Neural cell (in vitro differentiated cells): ENCODE results near the gene RHOBTB1. TPM values are rescaled to one million over a fixed set of nuclear protein-coding genes. Genes with fewer than 3 reads are reported as not detected.

Experiments
- H2AFZ ChIP-seq: fragments of 200-600, 300-800 bp; sonication (generic), shearing (Covaris generic); 2 replicates; pipeline ENCODE4 v1.6.0; 2014; ENCODE audit warnings: low read depth, mild to moderate bottlenecking, antibody characterized with exemption, low read length, moderate library complexity
- H3F3A ChIP-seq: fragments of 200-600 bp; shearing (Covaris generic); 2 replicates; pipeline ENCODE4 v1.6.1; 2016; ENCODE audit warnings: mild to moderate bottlenecking, moderate library complexity, mixed read lengths, antibody characterized with exemption, low read length; ENCODE audit not compliant: insufficient read depth, poor library complexity, severe bottlenecking
- H3K27ac ChIP-seq: fragments of 200-600, 300-800 bp; sonication (generic), shearing (Covaris generic); 2 replicates; pipeline ENCODE4 v1.5.1; 2014; ENCODE audit warnings: mild to moderate bottlenecking, low read length, moderate library complexity
- H3K27me3 ChIP-seq: fragments of 300-800, 200-600 bp; sonication (generic), shearing (Covaris generic); 2 replicates; pipeline ENCODE4 v1.6.0; 2014; ENCODE audit warnings: mild to moderate bottlenecking, low read depth, low read length, moderate library complexity; ENCODE audit not compliant: insufficient read depth
- H3K36me3 ChIP-seq: fragments of 300-800, 200-600 bp; sonication (generic), shearing (Covaris generic); 2 replicates; pipeline ENCODE4 v1.5.1; 2014; ENCODE audit warnings: mild to moderate bottlenecking, antibody characterized with exemption, low read length, moderate library complexity; ENCODE audit not compliant: insufficient read depth
- H3K4me2 ChIP-seq: fragments of 300-800, 200-600 bp; sonication (generic), shearing (Covaris generic); 2 replicates; pipeline ENCODE4 v1.6.0; 2014; ENCODE audit warnings: mild to moderate bottlenecking, low read length
- H3K4me3 ChIP-seq: fragments of 300-800, 200-600 bp; sonication (generic), shearing (Covaris generic); 2 replicates; pipeline ENCODE4 v1.5.1; 2014; ENCODE audit warnings: mild to moderate bottlenecking, low read length, moderate library complexity
- H3K79me2 ChIP-seq: fragments of 200-600 bp; shearing (Covaris generic); replicated peaks from 2 replicates; pipeline ENCODE4 v1.6.0; 2014; ENCODE audit warnings: mild to moderate bottlenecking, low read length, moderate library complexity; ENCODE audit not compliant: insufficient read depth
- H3K9ac ChIP-seq: fragments of 300-800, 200-600 bp; sonication (generic), shearing (Covaris generic); 2 replicates; pipeline ENCODE4 v1.6.1; 2016; ENCODE audit warnings: mild to moderate bottlenecking, low read length, mixed read lengths
- H3K9me2 ChIP-seq: fragments of 200-600 bp; shearing (Covaris generic); 2 replicates; pipeline ENCODE4 v1.6.1; 2016; ENCODE audit warnings: mild to moderate bottlenecking, low read length, mixed read lengths; ENCODE audit not compliant: insufficient read depth
- H3K9me3 ChIP-seq: fragments of 200-600, 300-800 bp; sonication (generic), shearing (Covaris generic); 2 replicates; pipeline ENCODE4 v1.6.1; 2016; ENCODE audit warnings: mild to moderate bottlenecking, mixed run types, low read length, moderate library complexity, mixed read lengths
- H4K20me1 ChIP-seq: fragments of 200-600 bp; shearing (Covaris generic); 2 replicates; pipeline ENCODE4 v1.6.1; 2016; ENCODE audit warnings: mild to moderate bottlenecking, mixed run types; ENCODE audit not compliant: insufficient read depth
- EP300 ChIP-seq: fragments of 450-650 bp; conservative IDR thresholded peaks from 2 replicates; pipeline ENCODE4 v1.6.1; 2014; ENCODE audit warnings: antibody characterized with exemption, mild to moderate bottlenecking, moderate library complexity; ENCODE audit not compliant: poor library complexity, severe bottlenecking
- EZH2 ChIP-seq: fragments of 200-600, 300-800 bp; shearing (Covaris generic), sonication (generic); IDR thresholded peaks from 2 replicates; pipeline ENCODE4 v1.6.1; 2014; ENCODE audit warnings: antibody characterized with exemption, low read length, borderline replicate concordance, mild to moderate bottlenecking; ENCODE audit not compliant: insufficient read depth, poor library complexity, severe bottlenecking
- MXI1 ChIP-seq: fragments of 450-650 bp; conservative IDR thresholded peaks from 2 replicates; pipeline ENCODE4 v1.6.1; 2014; ENCODE audit warnings: antibody characterized with exemption, mild to moderate bottlenecking; ENCODE audit not compliant: poor library complexity, severe bottlenecking
- POLR2AphosphoS5 ChIP-seq: IDR thresholded peaks from 2 replicates; pipeline ENCODE4 v1.6.1; 2012
- RAD21 ChIP-seq: fragments of 450-650 bp; conservative IDR thresholded peaks from 2 replicates; pipeline ENCODE4 v1.6.1; 2014; ENCODE audit warnings: antibody characterized with exemption, mild to moderate bottlenecking, moderate library complexity
- REST ChIP-seq: IDR thresholded peaks from 2 replicates; pipeline ENCODE4 v1.6.1; 2012; ENCODE audit warnings: borderline replicate concordance
- SMC3 ChIP-seq: fragments of 450-650 bp; conservative IDR thresholded peaks from 2 replicates; pipeline ENCODE4 v1.6.1; 2014; ENCODE audit warnings: antibody characterized with exemption, mild to moderate bottlenecking, moderate library complexity; ENCODE audit not compliant: poor library complexity
- TAF1 ChIP-seq: IDR thresholded peaks from 2 replicates; pipeline ENCODE4 v1.6.1; 2012; ENCODE audit warnings: low read depth
- polyA plus RNA-seq: library from polyadenylated mRNA; depleted of rRNA; stranded (reverse); fragments of >200 nt; gene quantifications from 2 replicates; pipeline ENCODE4 v1.2.3, GENCODE V29; 2014
- TF ChIP-seq, protein P1 (sequence below): fragments of 450-650 bp; IDR thresholded peaks from 2 replicates; pipeline ENCODE4 v1.5.1; 2014; ENCODE audit warnings: antibody characterized with exemption, mild to moderate bottlenecking, moderate library complexity; ENCODE audit not compliant: poor library complexity, severe bottlenecking

Gene RHOBTB1
- polyA plus RNA-seq, 1 donor from 2014 or later = 10.5 TPM

- Histone ChIP-seq H3K9me2 (no peaks in the 10 kb centered on the region), H3K9ac (no peak overlapping the region), H3K4me3 (no peak overlapping the region), H3K4me2 (no peak overlapping the region), H3K9me3 (no peaks in the 10 kb centered on the region), H3K27me3 (no peaks in the 10 kb centered on the region), H3K27ac (no peak overlapping the region), H4K20me1 (no peaks in the 10 kb centered on the region), H3K36me3 (no peaks in the 10 kb centered on the region), H3F3A (no peaks in the 10 kb centered on the region), H2AFZ (no peak overlapping the region), H3K79me2 (no peaks in the 10 kb centered on the region)
- TF ChIP-seq RAD21 (no peak), REST (no peak), SMC3 (no peak), MXI1 (no peak), POLR2AphosphoS5 (no peak), EZH2 (no peak), TAF1 (no peak), EP300 (no peak)
- TF ChIP-seq, protein P1, sequence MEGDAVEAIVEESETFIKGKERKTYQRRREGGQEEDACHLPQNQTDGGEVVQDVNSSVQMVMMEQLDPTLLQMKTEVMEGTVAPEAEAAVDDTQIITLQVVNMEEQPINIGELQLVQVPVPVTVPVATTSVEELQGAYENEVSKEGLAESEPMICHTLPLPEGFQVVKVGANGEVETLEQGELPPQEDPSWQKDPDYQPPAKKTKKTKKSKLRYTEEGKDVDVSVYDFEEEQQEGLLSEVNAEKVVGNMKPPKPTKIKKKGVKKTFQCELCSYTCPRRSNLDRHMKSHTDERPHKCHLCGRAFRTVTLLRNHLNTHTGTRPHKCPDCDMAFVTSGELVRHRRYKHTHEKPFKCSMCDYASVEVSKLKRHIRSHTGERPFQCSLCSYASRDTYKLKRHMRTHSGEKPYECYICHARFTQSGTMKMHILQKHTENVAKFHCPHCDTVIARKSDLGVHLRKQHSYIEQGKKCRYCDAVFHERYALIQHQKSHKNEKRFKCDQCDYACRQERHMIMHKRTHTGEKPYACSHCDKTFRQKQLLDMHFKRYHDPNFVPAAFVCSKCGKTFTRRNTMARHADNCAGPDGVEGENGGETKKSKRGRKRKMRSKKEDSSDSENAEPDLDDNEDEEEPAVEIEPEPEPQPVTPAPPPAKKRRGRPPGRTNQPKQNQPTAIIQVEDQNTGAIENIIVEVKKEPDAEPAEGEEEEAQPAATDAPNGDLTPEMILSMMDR = no peak
Observed at GRCh38 chr10:60937022-60937421, 7.0 kb downstream of the RHOBTB1 start.

DNA sequence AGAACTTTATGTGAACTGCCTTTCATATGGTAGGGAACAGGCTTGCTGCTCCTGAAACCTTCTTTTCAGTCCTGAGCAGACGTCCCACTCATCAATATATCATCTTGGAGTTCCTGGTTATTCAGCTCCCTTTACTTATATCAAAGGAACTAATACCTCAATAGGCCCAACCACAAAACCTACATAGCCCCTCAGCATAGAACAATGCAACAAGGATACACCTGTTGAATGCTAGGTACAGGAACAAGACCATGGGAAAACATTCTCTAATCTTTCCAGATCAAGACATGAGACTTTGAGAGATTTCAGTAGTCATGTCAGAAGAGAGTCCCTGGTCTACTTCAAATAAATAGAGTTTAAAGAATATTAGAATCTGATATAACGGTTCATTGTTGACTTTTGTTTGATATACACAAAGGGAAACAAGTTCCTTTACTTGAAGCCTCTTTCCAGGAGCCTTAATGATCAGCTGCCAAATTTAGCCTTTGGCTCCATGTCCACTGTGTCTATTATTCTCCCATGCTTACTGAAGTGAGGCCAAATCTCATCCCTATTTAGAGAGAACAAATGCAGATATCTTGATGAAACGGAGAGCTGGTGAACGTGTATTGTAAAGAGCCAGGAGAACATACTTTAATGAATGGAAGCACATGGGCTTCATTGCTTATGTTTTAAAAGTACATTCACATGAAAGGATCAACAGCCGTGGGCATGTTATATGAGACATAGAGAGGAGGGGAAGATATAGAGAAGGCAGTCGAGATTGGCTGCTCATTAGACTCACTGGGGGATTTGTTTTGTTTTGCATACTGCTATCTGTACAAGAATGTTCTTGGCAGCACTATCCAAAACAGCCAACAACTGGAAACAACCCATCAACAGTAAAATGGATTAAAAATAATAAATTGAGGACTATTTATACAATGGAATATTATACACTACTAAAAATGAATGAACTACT lies 9.5 kb downstream of the RHOBTB1 start:
- Histone ChIP-seq H3K9me2 (no peaks in the 10 kb centered on the region), H3K79me2 (no peaks in the 10 kb centered on the region), H3K9me3 (no peaks in the 10 kb centered on the region), H3K4me2 (no peak overlapping the region), H3F3A (no peaks in the 10 kb centered on the region), H3K9ac (no peak overlapping the region), H2AFZ (no peak overlapping the region), H4K20me1 (no peaks in the 10 kb centered on the region), H3K27ac (no peak overlapping the region), H3K36me3 (no peaks in the 10 kb centered on the region), H3K4me3 (no peak overlapping the region), H3K27me3 (no peaks in the 10 kb centered on the region)
- TF ChIP-seq REST = no peak
- no peak for TF ChIP-seq POLR2AphosphoS5
- TF ChIP-seq, protein P1 = no peak
- no peak for TF ChIP-seq MXI1
- no peak for TF ChIP-seq TAF1
- TF ChIP-seq EZH2 = no peak
- TF ChIP-seq EP300 = no peak
- TF ChIP-seq RAD21 = no peak
- TF ChIP-seq SMC3 = no peak
